DND-41 (cell line): ENCODE data around the gene OSBPL8.

Source experiments
- ATAC-seq: fragments of 200-7000 bp; cut with Tn5 transposase; 3 replicates; pipeline ENCODE4 v1.9.1; 2021; ENCODE audit warnings: low read depth; ENCODE audit not compliant: insufficient read depth
- DNase-seq: peaks from one replicate; pipeline ENCODE4 v3.0.0-alpha.2; 2020
- H2AFZ ChIP-seq: 2 replicates; pipeline ENCODE4 v1.6.0; 2012; ENCODE audit warnings: low read depth, low read length
- H3K27ac ChIP-seq: 2 replicates; pipeline ENCODE4 v1.5.1; 2012; ENCODE audit warnings: low read length, inconsistent platforms
- H3K27me3 ChIP-seq: fragments of 200-600 bp; sonication (generic); 2 replicates; pipeline ENCODE4 v1.6.0; 2012; ENCODE audit warnings: low read length, mild to moderate bottlenecking, inconsistent platforms; ENCODE audit not compliant: insufficient read depth, poor library complexity
- H3K36me3 ChIP-seq: 2 replicates; pipeline ENCODE4 v1.5.1; 2012; ENCODE audit warnings: low read length, inconsistent platforms; ENCODE audit not compliant: insufficient read depth
- H3K4me1 ChIP-seq: 2 replicates; pipeline ENCODE4 v1.5.1; 2012; ENCODE audit warnings: mild to moderate bottlenecking, low read length; ENCODE audit not compliant: insufficient read depth
- H3K4me2 ChIP-seq: 2 replicates; pipeline ENCODE4 v1.6.0; 2012; ENCODE audit warnings: mild to moderate bottlenecking, moderate library complexity, low read length, inconsistent platforms; ENCODE audit not compliant: insufficient read depth
- H3K4me3 ChIP-seq, 2 experiments: fragments of 200-600 bp in 1 of 2; shearing (Covaris generic) in 1 of 2; 2 replicates each; pipeline ENCODE4 v1.5.1; 2012 to 2016; ENCODE audit warnings: inconsistent platforms in 2 of 2, low read length in 2 of 2, mild to moderate bottlenecking in 2 of 2, low read depth in 1 of 2, moderate library complexity in 1 of 2
- H3K79me2 ChIP-seq: 2 replicates; pipeline ENCODE4 v1.6.0; 2012; ENCODE audit warnings: low read length, inconsistent platforms; ENCODE audit not compliant: insufficient read depth
- H3K9ac ChIP-seq: 2 replicates; pipeline ENCODE4 v1.6.0; 2012; ENCODE audit warnings: low read depth, mild to moderate bottlenecking, inconsistent platforms, low read length, moderate library complexity
- H3K9me3 ChIP-seq: 2 replicates; pipeline ENCODE4 v1.5.1; 2012; ENCODE audit warnings: low read length, moderate library complexity, mild to moderate bottlenecking, inconsistent platforms; ENCODE audit not compliant: insufficient read depth, severe bottlenecking
- H4K20me1 ChIP-seq: 2 replicates; pipeline ENCODE4 v1.6.0; 2012; ENCODE audit warnings: low read length; ENCODE audit not compliant: insufficient read depth
- CTCF ChIP-seq: IDR thresholded peaks from 2 replicates; pipeline ENCODE4 v1.5.1; 2012; ENCODE audit warnings: borderline replicate concordance, low read length, moderate library complexity, mild to moderate bottlenecking; ENCODE audit not compliant: poor library complexity, severe bottlenecking; ENCODE audit errors: extremely low read depth
- EZH2 ChIP-seq: IDR thresholded peaks from 3 replicates; pipeline ENCODE4 v1.6.1; 2012; ENCODE audit warnings: borderline replicate concordance, low read depth, mild to moderate bottlenecking, moderate library complexity, low read length, inconsistent platforms; ENCODE audit not compliant: severe bottlenecking

The OSBPL8 gene

GRCh38 chr12:76495556-76495955 is 64.0 kb downstream of the OSBPL8 start:
- Histone ChIP-seq H3K27me3 (no peaks in the 10 kb centered on the region), H4K20me1 (0 out of 2 replicates have a peak, but pooled peaks cover 4% of the 10 kb centered on the region)

GRCh38 chr12:76491292-76491691 is 68.3 kb downstream of the OSBPL8 start:
- Histone ChIP-seq H4K20me1 (no peaks in the 10 kb centered on the region; the same call in 1 of the 2 replicates), H3K79me2 (peaks cover 26% of the 10 kb centered on the region), H3K36me3 (peaks cover 13% of the 10 kb centered on the region), H3K4me3 (no peak overlapping the region), H3K9me3 (peaks cover 12% of the 10 kb centered on the region), H3K4me2 (no peak overlapping the region), H3K9ac (no peak overlapping the region), H3K27ac (no peak overlapping the region), H3K4me1 (no peaks in the 10 kb centered on the region), H3K27me3 (no peaks in the 10 kb centered on the region), H2AFZ (no peak overlapping the region)
- no peak for ATAC-seq
- TF ChIP-seq EZH2 (no peak), CTCF (no peak)
- DNase-seq, result no peak

More at GRCh38 chr12:76495556-76495955, 64.0 kb downstream of the OSBPL8 start:
- ATAC-seq (no peak), DNase-seq (no peak)
- H3K79me2 ChIP-seq, result peaks cover 33% of the 10 kb centered on the region
- no peak overlapping the region for H3K4me3 ChIP-seq
- peaks cover 11% of the 10 kb centered on the region for H3K9me3 ChIP-seq
- TF ChIP-seq CTCF, result no peak
- H3K9ac ChIP-seq, result no peak overlapping the region
- no peaks in the 10 kb centered on the region for H3K4me1 ChIP-seq
- H3K36me3 ChIP-seq, result peaks cover 7% of the 10 kb centered on the region
- no peak overlapping the region for H3K4me2 ChIP-seq
- no peak overlapping the region for H3K27ac ChIP-seq
- no peak overlapping the region for H2AFZ ChIP-seq

GRCh38 chr12:76490763-76491162 is 68.8 kb downstream of the OSBPL8 start:
- H3K27ac ChIP-seq, result no peak overlapping the region
- ATAC-seq, result no peak
- no peak for DNase-seq
- H3K4me2 ChIP-seq, result no peak overlapping the region
- peaks cover 18% of the 10 kb centered on the region for H3K36me3 ChIP-seq
- H3K4me3 ChIP-seq, result no peak overlapping the region
- H2AFZ ChIP-seq, result no peak overlapping the region
- H3K9me3 ChIP-seq, result peaks cover 12% of the 10 kb centered on the region
- no peaks in the 10 kb centered on the region for H3K4me1 ChIP-seq
- peaks cover 28% of the 10 kb centered on the region for H3K79me2 ChIP-seq
- H4K20me1 ChIP-seq, result no peaks in the 10 kb centered on the region; the same call in 1 of the 2 replicates
- H3K27me3 ChIP-seq, result no peaks in the 10 kb centered on the region
- TF ChIP-seq EZH2 (no peak), CTCF (no peak)
- H3K9ac ChIP-seq, result no peak overlapping the region

- DNase-seq (no peak), ATAC-seq (no peak)
- Histone ChIP-seq H3K36me3 (peaks cover 18% of the 10 kb centered on the region), H3K9ac (no peak overlapping the region), H3K4me2 (no peak overlapping the region), H3K27ac (no peak overlapping the region), H2AFZ (no peak overlapping the region), H4K20me1 (no peaks in the 10 kb centered on the region; the same call in 1 of the 2 replicates), H3K4me1 (no peaks in the 10 kb centered on the region), H3K79me2 (peaks cover 26% of the 10 kb centered on the region), H3K4me3 (no peak overlapping the region), H3K9me3 (peaks cover 11% of the 10 kb centered on the region), H3K27me3 (no peaks in the 10 kb centered on the region)
- no peak for TF ChIP-seq EZH2
- no peak for TF ChIP-seq CTCF
These were observed 69.8 kb downstream of the OSBPL8 start for GRCh38 chr12:76489737-76490136.
